Mesenchymal stem cell (in vitro differentiated cells and primary cell): ENCODE measurements around the gene LGR6.

Experiments
- DNase-seq: peaks from one replicate; pipeline ENCODE4 v3.0.0-alpha.2; 2013
- H2AFZ ChIP-seq: one replicate; pipeline ENCODE4 v1.6.1; 2013; ENCODE audit warnings: low read depth, mild to moderate bottlenecking, control low read depth, inconsistent platforms, low read length, moderate library complexity
- H2AK5ac ChIP-seq: 2 replicates; pipeline ENCODE4 v1.6.1; 2013; ENCODE audit warnings: low read length, moderate library complexity, mild to moderate bottlenecking, inconsistent platforms; ENCODE audit not compliant: severe bottlenecking
- H2BK120ac ChIP-seq: one replicate; pipeline ENCODE4 v1.6.1; 2013; ENCODE audit warnings: low read depth, mild to moderate bottlenecking, inconsistent platforms, low read length, moderate library complexity
- H2BK12ac ChIP-seq, 2 experiments: one replicate each; pipeline ENCODE4 v1.6.1; 2013; ENCODE audit warnings: inconsistent platforms in 2 of 2, low read length in 2 of 2, mild to moderate bottlenecking in 2 of 2, moderate library complexity in 2 of 2, control low read depth in 1 of 2
- H2BK15ac ChIP-seq: one replicate; pipeline ENCODE4 v1.6.1; 2013; ENCODE audit warnings: mild to moderate bottlenecking, low read depth, inconsistent platforms; ENCODE audit not compliant: poor library complexity, severe bottlenecking
- H2BK5ac ChIP-seq: 2 replicates; pipeline ENCODE4 v1.6.1; 2013; ENCODE audit warnings: low read depth, mild to moderate bottlenecking, low read length, control low read depth, inconsistent platforms; ENCODE audit not compliant: poor library complexity, severe bottlenecking
- H3K14ac ChIP-seq, 2 experiments: one replicate each; pipeline ENCODE4 v1.6.1; 2013; ENCODE audit warnings: inconsistent platforms in 2 of 2, low read length in 2 of 2, control low read depth in 1 of 2, mild to moderate bottlenecking in 1 of 2, moderate library complexity in 1 of 2
- H3K18ac ChIP-seq, 2 experiments: one replicate each; pipeline ENCODE4 v1.6.1; 2013; ENCODE audit warnings: inconsistent platforms in 2 of 2, low read length in 2 of 2, control low read depth in 1 of 2, low read depth in 1 of 2, mild to moderate bottlenecking in 1 of 2
- H3K23ac ChIP-seq, 2 experiments: one replicate each; pipeline ENCODE4 v1.6.1; 2013; ENCODE audit warnings: inconsistent platforms in 2 of 2, low read length in 2 of 2, mild to moderate bottlenecking in 2 of 2, moderate library complexity in 2 of 2, control low read depth in 1 of 2
- H3K27ac ChIP-seq: 2 replicates; pipeline ENCODE4 v1.5.1; 2013; ENCODE audit warnings: mild to moderate bottlenecking, moderate library complexity, low read length, control low read depth, inconsistent platforms; ENCODE audit not compliant: poor library complexity, severe bottlenecking
- H3K27me3 ChIP-seq, 2 experiments: 2 replicates each; pipeline versions ENCODE4 v1.6.1 to v1.7.0; 2013; ENCODE audit warnings: low read length in 2 of 2, mild to moderate bottlenecking in 2 of 2, moderate library complexity in 2 of 2, control low read depth in 1 of 2, inconsistent platforms in 1 of 2; ENCODE audit not compliant: control insufficient read depth in 1 of 2, insufficient read depth in 1 of 2
- H3K36me3 ChIP-seq, 2 experiments: 2 replicates each; pipeline versions ENCODE4 v1.6.1 to v1.7.0; 2013; ENCODE audit warnings: low read length in 2 of 2, control low read depth in 1 of 2, inconsistent platforms in 1 of 2, low read depth in 1 of 2, mild to moderate bottlenecking in 1 of 2; ENCODE audit not compliant: insufficient read depth in 2 of 2, control insufficient read depth in 1 of 2
- H3K4ac ChIP-seq, 2 experiments: one replicate each; pipeline ENCODE4 v1.6.1; 2013; ENCODE audit warnings: inconsistent platforms in 2 of 2, low read length in 2 of 2, mild to moderate bottlenecking in 2 of 2, moderate library complexity in 2 of 2, control low read depth in 1 of 2, low read depth in 1 of 2
- H3K4me1 ChIP-seq: 2 replicates; pipeline ENCODE4 v1.6.1; 2013; ENCODE audit warnings: low read depth, low read length, control low read depth; ENCODE audit not compliant: control insufficient read depth, insufficient read depth
- H3K4me2 ChIP-seq: 2 replicates; pipeline ENCODE4 v1.6.1; 2013; ENCODE audit warnings: low read length, mild to moderate bottlenecking, inconsistent platforms; ENCODE audit not compliant: poor library complexity, severe bottlenecking
- H3K4me3 ChIP-seq, 2 experiments: 2 replicates each; pipeline versions ENCODE4 v1.5.1 to v1.7.0; 2013; ENCODE audit warnings: low read length in 2 of 2, mild to moderate bottlenecking in 2 of 2, control low read depth in 1 of 2, low read depth in 1 of 2; ENCODE audit not compliant: insufficient read depth in 1 of 2
- H3K79me1 ChIP-seq: replicated peaks from 2 replicates; pipeline ENCODE4 v1.6.1; 2013; ENCODE audit warnings: mild to moderate bottlenecking, control low read depth, low read length, inconsistent platforms; ENCODE audit not compliant: poor library complexity, severe bottlenecking
- H3K9ac ChIP-seq: 2 replicates; pipeline ENCODE4 v1.7.0; 2013; ENCODE audit warnings: mild to moderate bottlenecking, low read length, moderate library complexity
- H3K9me3 ChIP-seq: 2 replicates; pipeline ENCODE4 v1.7.0; 2013; ENCODE audit warnings: mild to moderate bottlenecking, low read length; ENCODE audit not compliant: control insufficient read depth
- H4K8ac ChIP-seq: one replicate; pipeline ENCODE4 v1.6.1; 2013; ENCODE audit warnings: inconsistent platforms, mild to moderate bottlenecking, low read length, moderate library complexity
- H4K91ac ChIP-seq: one replicate; pipeline ENCODE4 v1.6.1; 2013; ENCODE audit warnings: mild to moderate bottlenecking, low read length, inconsistent platforms
- WGBS: methylation state at CpG from one replicate; pipeline ENCODE4 v1.1.7; 2013; ENCODE audit warnings: mixed read lengths; 5-methylcytosine and 5-hydroxymethylcytosine counted together

LGR6 gene

DNA sequence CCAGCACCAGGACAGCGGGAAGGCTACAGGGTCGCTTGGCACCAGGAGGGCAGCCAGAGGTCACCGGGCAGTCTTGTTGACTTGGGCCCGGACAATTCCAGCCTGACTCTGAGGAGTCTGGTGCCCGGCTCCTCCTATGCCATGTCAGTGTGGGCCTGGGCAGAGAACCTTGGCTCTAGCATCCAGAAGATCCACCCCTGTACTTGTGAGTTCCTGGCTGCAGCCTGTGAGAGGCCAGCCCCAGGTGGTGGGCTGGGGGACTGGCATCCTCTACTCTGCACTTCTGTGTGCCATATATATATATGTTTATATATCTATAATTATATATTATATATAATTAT is 21.6 kb upstream of the LGR6 start:
- no peak overlapping the region for H3K18ac ChIP-seq
- H3K23ac ChIP-seq, result no peak overlapping the region

DNA sequence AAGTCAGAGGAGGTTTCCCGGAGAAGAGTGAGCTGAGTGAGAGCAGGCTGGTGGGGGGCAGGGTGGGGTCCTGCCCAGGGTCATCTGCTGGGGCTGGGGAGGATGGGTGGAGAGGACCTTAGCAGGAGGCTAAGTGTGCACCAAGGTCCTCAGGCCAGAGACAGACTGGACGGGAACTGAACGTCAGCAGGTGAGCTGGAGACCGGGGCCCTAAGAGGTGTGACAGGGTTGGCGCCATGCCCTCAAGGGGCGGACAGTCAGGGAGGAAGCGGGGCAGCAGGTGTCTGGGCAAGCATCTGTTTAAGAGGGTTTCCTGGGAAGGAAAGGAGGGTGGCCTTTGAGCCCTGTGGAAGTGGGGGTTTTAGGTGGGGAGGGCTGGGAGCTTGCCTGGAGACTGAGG is 19.6 kb upstream of the LGR6 start:
- Histone ChIP-seq H3K18ac (no peak overlapping the region), H3K23ac (no peak overlapping the region), H2BK15ac (no peak overlapping the region), H3K27ac (no peak overlapping the region), H2AFZ (no peak overlapping the region), H2BK12ac (no peak overlapping the region), H2AK5ac (no peak overlapping the region), H3K79me1 (no peaks in the 10 kb centered on the region), H4K8ac (no peak overlapping the region), H3K9me3 (no peaks in the 10 kb centered on the region), H3K36me3 (no peaks in the 10 kb centered on the region), H3K27me3 (peaks cover 21 to 31% of the 10 kb centered on the region in 2 experiments), H2BK120ac (no peak overlapping the region), H2BK5ac (no peak overlapping the region), H3K9ac (no peak overlapping the region), H3K14ac (no peak overlapping the region), H3K4me1 (no peaks in the 10 kb centered on the region), H3K4me2 (no peak overlapping the region), H3K4me3 (no peak overlapping the region), H3K4ac (no peak overlapping the region), H4K91ac (no peak overlapping the region)
- WGBS, result 85% methylated on average over 7 of the region's 7 CpGs
- no peak for DNase-seq

More for the DNA sequence above, 21.6 kb upstream of the LGR6 start:
- H3K4me1 ChIP-seq, result no peaks in the 10 kb centered on the region
- no peak overlapping the region for H2BK120ac ChIP-seq
- H3K79me1 ChIP-seq, result no peaks in the 10 kb centered on the region
- H2BK12ac ChIP-seq, result no peak overlapping the region
- H2AK5ac ChIP-seq, result no peak overlapping the region
- H3K27ac ChIP-seq, result no peak overlapping the region
- no peak overlapping the region for H3K14ac ChIP-seq
- no peak overlapping the region for H3K4me3 ChIP-seq
- H2BK15ac ChIP-seq, result no peak overlapping the region
- DNase-seq, result no peak
- H3K36me3 ChIP-seq, result no peaks in the 10 kb centered on the region
- H2AFZ ChIP-seq, result no peak overlapping the region
- no peak overlapping the region for H4K8ac ChIP-seq
- H3K9me3 ChIP-seq, result no peaks in the 10 kb centered on the region
- WGBS, result 95% methylated on average over 5 of the region's 5 CpGs
- no peak overlapping the region for H2BK5ac ChIP-seq
- no peak overlapping the region for H3K4me2 ChIP-seq
- H4K91ac ChIP-seq, result no peak overlapping the region
- H3K27me3 ChIP-seq, result peaks cover 8 to 15% of the 10 kb centered on the region in 2 experiments
- H3K4ac ChIP-seq, result no peak overlapping the region
- no peak overlapping the region for H3K9ac ChIP-seq

DNA sequence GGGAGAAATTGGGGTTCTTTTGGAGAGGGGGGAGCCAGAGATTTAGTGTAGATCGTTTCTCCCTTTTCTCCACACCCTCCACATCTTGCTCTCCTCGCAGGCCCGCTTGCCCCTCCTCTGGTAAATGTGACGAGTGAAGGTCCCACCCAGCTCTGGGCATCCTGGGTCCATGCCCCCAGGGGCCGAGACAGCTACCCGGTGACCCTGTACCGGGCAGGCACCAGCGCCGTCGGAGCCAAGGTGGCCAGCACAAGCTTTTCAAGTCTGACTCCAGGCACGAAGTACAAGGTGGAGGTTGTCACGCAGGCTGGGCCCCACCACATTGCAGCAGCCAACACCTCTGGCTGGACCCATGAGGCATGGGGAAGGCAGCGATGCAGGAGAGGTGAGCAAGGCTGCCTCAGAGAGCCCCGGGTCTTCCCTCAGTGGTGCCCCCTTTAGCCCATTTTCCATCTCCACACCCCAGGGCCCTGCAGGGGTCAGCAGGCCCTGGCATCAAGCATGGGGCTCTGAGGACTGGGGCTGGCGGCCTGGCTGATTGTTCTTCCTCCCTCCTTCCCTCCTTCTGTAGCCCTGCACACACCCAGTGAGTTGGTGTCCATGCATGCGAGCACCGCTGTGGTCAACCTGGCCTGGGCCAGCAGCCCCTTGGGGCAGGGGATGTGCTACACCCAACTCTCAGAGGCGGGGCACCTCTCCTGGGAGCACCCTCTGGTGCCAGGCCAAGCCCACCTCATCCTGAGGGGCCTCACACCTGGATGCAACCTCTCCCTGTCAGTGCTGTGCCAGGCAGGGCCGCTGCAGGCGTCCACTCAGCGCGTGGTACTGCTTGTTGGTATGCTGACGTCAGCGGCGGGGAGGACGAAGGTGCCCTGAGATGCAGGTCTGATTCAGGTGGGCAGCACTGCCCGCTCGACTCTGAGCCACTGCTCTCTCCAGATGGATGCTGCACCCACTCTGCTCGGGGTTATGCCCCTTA is 16.4 kb upstream of the LGR6 start:
- no peak overlapping the region for H4K8ac ChIP-seq
- peaks cover 37 to 60% of the 10 kb centered on the region in 2 experiments for H3K27me3 ChIP-seq
- no peaks in the 10 kb centered on the region for H3K4me1 ChIP-seq
- no peak overlapping the region for H2BK5ac ChIP-seq
- H2AFZ ChIP-seq, result no peak overlapping the region
- no peaks in the 10 kb centered on the region for H3K79me1 ChIP-seq
- H3K4me3 ChIP-seq, result no peak overlapping the region
- H3K27ac ChIP-seq, result no peak overlapping the region
- no peaks in the 10 kb centered on the region for H3K9me3 ChIP-seq
- no peak overlapping the region for H3K9ac ChIP-seq
- 87% methylated on average over 28 of the region's 29 CpGs for WGBS
- H3K23ac ChIP-seq, result no peak overlapping the region
- no peak overlapping the region for H2BK15ac ChIP-seq
- H3K14ac ChIP-seq, result peak overlapping the region in 1 of 2 experiments; percentile 22
- H3K36me3 ChIP-seq, result no peaks in the 10 kb centered on the region
- H3K4me2 ChIP-seq, result no peak overlapping the region
- DNase-seq, result no peak
- H3K18ac ChIP-seq, result no peak overlapping the region
- H2BK120ac ChIP-seq, result no peak overlapping the region
- peak overlapping the region; percentile 35 for H4K91ac ChIP-seq
- H2BK12ac ChIP-seq, result no peak overlapping the region
- H3K4ac ChIP-seq, result no peak overlapping the region
- no peak overlapping the region for H2AK5ac ChIP-seq

DNA sequence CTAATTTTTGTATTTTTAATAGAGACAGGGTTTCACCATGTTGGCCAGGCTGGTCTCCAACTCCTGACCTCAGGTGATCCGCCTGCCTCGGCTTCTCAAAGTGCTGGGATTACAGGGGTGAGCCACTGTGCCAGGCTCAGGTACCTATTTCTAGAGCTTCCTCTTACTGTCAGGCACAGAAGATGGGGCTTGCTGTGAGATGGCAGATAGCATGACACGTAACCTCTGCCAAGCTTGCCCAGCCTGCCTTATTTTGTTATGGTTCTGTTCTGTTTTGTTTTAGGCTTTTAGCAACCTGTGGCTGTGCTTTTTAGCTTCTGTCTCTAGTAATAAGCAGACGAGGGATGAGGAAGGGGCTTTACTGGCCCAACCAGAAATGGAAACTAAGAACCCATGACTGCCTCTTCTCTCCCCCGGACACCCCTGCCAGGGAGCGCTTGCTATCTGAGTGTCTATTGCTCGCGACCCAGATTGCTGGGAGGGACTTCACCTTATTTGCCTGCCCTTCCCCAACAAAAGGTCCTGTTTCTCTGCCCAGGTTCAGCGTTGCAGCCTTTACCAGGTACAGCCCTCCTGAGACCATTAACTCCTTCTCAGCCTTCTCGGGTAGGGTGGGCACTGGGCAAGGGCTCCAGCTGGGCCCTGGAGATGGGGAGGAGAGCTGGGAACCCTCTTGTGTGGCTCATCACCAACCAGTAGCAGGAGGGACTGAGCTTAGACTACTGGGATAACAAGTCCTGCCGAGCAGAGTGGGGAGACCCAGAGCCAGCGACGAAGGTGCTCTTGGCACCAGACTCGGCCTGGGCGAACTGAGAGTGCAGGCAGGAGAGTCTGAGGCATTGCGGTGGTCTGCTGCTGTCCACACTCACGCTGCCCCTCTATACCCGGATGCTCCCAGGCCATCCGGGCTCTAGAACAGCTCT is 13.5 kb upstream of the LGR6 start:
- H3K18ac ChIP-seq, result no peak overlapping the region
- no peak overlapping the region for H3K4me3 ChIP-seq
- H3K4me1 ChIP-seq, result peaks cover 3% of the 10 kb centered on the region
- H2BK5ac ChIP-seq, result no peak overlapping the region
- no peak overlapping the region for H3K23ac ChIP-seq
- DNase-seq, result no peak
- H4K8ac ChIP-seq, result no peak overlapping the region
- WGBS, result 79% methylated on average over 17 of the region's 19 CpGs
- no peaks in the 10 kb centered on the region for H3K9me3 ChIP-seq
- H2BK15ac ChIP-seq, result no peak overlapping the region
- no peak overlapping the region for H3K14ac ChIP-seq
- H2BK120ac ChIP-seq, result no peak overlapping the region
- H3K27ac ChIP-seq, result no peak overlapping the region
- H4K91ac ChIP-seq, result no peak overlapping the region
- H3K9ac ChIP-seq, result no peak overlapping the region
- no peak overlapping the region for H2BK12ac ChIP-seq
- no peak overlapping the region for H3K4me2 ChIP-seq
- H3K27me3 ChIP-seq, result peaks cover 57 to 84% of the 10 kb centered on the region in 2 experiments
- H3K36me3 ChIP-seq, result no peaks in the 10 kb centered on the region
- H2AK5ac ChIP-seq, result no peak overlapping the region
- no peak overlapping the region for H2AFZ ChIP-seq
- H3K79me1 ChIP-seq, result no peaks in the 10 kb centered on the region
- H3K4ac ChIP-seq, result no peak overlapping the region
